Germinal center (tissue), 1 donor: ENCODE results near the gene LRP10.

Experiments
- DNase-seq: peaks from one replicate; pipeline ENCODE4 v3.0.0; 2012; ENCODE audit warnings: mixed read lengths, low spot score

LRP10 gene

GRCh38 chr14:22919601-22919921, 48.0 kb downstream of the LRP10 start:
- DNase-seq, result no peak

- DNase-seq, result no peak
Measured at GRCh38 chr14:22920697-22921096, 49.2 kb downstream of the LRP10 start.

DNA sequence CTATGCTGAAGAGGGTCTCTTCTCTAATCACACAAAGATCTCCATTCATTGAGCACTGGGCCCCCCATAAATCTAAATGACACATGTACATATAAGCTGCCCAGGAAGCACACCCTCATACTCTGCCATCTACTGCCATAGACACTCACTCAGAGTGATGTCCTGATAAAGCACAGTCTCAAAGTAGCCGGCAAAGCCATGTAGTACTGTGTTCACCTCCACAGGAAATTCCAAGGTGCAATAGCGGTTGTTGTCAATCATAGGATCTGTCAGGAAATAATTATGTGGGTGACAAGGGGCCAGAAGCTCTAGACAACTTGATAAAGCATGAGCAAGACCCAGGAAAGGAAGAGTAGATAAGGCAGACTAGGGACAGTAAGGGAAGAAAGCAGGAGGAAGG, 50.8 kb downstream of the LRP10 start:
- no peak for DNase-seq

DNA sequence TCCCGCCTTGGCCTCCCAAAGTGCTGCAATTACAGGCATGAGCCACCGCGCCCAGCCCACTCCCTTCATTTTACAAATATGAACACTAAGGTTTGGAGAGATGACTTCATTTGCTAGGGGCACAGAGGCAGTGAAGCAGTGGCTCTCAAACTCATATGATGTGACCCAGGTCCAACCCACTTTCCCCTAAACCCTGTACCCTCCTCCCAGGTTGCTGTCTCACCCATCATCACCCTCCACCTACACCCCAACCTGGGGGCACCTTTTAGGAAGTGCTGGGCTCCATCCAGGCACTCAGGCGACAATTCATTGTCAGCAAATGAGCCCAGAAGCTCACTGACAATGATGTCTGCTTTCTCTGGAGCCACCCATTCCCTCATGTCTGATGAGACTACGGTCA, 52.2 kb downstream of the LRP10 start:
- no peak for DNase-seq

DNA sequence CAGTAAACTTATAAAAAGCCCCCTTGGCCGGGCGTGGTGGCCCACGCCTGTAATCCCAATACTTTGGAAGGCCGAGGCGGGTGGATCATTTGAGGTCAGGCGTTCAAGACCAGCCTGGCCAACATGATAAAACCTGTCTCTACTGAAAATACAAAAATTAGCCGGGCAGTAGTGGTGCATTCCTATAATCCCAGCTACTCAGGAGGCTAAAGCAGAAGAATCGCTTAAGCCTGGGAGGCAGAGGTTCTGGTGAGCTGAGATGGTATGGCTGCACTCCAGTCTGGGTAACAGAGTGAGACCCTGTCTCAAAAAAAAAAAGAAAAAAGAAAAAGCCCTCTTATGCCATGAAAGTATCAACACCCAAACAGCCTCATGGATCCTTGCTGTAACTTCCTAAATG, 54.0 kb downstream of the LRP10 start:
- DNase-seq, result no peak

DNA sequence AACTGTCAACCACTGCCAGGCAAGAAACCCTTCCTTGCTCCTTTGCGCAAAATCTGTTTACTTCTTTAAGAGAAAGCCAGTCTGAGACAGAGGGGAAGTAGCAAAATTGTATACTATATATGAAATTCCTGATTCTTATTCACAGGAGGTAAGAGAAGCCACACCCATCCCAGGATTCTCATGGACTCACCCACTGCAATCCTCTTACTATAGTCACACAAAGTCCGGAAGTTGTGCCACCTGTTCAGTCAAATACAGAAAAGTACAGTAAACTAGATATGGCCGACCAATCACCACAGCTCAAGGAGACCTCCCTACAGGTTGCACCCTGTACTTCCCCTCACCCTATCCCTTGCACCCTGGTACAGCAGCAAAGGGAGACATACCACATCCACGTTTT, 54.8 kb downstream of the LRP10 start:
- DNase-seq, result no peak

- DNase-seq, result peak; percentile 5
Measured at GRCh38 chr14:22928237-22929103, 56.9 kb downstream of the LRP10 start.

GRCh38 chr14:22929104-22929960, 57.8 kb downstream of the LRP10 start, which contains the start of gene PRMT5:
PRMT5 (minus strand) TSS chr14:22929376; CDS start chr14:22929361, 15 bp downstream.
- DNase-seq, result peak; percentile 92

DNA sequence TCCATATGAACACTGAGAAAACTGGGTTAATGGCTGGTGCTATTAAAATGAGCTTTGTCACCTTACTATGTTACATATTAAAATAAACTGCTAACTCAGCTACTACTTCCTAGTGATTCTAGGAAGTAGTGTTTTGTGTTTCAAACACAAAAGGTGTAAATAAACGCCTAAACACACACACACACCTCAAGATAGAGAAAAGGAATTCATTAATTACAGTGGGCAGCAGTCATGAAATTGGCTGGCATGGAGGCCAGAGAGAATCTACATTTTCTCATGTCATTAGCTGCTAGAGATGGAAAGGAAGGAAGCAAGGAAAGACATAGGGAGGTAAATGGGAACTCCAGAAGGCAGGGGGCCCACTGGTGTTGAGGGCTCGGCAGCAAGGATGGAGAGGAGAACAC, 58.4 kb downstream of the LRP10 start:
- peak; percentile 16 for DNase-seq
